ENCODE measurements around the gene CCDC86. TPM values are rescaled to one million over a fixed set of nuclear protein-coding genes. Genes with fewer than 3 reads are reported as not detected.

Gene CCDC86
- total RNA-seq, 2 donors from 2014 or later = 25.9 to 85.7 TPM

DNA sequence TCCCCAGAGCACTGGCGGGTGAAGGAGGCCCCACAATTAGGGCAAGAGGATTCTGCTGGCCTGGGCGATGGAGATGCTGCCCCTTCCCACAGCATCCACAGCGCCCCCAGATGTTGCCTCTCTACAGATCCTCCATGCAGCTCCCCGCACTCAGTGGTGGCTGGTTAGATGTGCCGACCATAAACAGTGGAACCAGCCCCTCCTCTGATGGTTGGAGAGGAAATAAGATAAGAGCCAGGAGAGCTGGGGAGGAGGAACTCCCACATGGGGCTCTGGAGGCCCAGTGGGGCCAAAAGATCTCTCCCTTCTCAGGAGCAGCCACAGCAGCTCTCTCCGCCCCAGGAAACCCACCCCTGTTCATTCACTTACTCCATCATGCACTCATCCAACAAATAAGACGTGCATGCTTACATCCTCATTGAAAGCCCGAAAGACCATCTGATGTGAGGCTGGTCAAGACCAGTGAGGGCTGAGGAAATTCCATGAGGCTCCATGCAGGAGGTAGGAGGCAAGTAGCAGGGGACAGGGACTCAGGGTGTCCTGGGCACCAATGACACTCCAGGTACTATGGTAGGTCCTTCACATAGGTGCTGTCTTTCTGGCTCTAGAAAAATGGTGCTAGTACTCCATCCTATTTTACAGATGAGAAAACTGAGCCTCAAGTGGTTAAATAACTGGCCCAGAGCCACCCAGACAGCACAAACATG lies 12.4 kb downstream of the CCDC86 start:
- no peak for ATAC-seq (replicated peaks)
- Mint-ChIP-seq H3K27me3 (no peaks in the 10 kb centered on the region), H3K9me3 (no peaks in the 10 kb centered on the region), H3K4me1 (peaks cover 5% of the 10 kb centered on the region), H3K36me3 (ENCODE audit: low read depth) (peaks cover 35% of the 10 kb centered on the region), H3K4me3 (no peak overlapping the region), H3K27ac (no peak overlapping the region)

DNA sequence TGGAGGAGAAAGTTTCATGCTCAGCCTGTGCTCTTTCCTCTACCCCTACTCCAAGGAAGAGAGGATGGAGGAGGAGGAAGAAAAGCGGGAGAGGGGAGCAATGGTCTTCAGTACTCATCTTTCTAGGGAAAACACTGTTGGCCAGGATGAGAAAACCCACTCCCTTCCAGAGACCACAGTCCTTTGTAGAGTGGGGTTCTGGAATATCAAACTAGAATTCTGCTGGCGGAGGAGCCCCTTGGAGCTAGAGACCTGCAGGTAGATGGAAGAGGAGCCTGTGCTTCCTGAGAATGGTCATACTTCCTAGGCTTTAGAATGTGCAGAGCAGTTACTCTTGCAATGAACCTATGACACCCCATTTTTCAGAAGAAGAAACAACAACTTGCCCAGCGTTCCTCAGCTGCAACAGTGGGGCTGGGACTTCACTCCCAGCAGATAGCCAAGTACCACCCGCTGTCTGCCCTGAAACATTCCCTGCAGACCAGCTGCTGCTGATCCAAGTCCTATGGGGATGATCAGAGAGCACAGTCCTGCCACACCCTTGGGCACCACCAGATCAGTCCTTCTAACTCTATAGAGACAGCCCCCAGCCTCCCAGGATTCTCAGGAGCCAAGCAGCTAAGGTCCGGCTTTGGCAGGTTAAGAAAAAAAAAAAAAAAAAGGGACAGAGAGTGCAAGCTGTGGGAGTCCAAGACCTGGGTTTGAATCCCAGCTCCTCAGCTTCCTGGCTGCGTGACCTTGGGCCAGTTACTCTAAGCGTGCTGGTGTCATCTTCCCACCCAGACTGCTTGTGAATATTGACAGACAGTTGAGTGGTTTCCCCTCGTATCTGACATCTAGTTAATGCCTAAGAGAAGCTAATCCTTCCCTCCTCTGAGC lies 13.2 kb downstream of the CCDC86 start:
- H3K4me3 Mint-ChIP-seq = no peak overlapping the region

DNA sequence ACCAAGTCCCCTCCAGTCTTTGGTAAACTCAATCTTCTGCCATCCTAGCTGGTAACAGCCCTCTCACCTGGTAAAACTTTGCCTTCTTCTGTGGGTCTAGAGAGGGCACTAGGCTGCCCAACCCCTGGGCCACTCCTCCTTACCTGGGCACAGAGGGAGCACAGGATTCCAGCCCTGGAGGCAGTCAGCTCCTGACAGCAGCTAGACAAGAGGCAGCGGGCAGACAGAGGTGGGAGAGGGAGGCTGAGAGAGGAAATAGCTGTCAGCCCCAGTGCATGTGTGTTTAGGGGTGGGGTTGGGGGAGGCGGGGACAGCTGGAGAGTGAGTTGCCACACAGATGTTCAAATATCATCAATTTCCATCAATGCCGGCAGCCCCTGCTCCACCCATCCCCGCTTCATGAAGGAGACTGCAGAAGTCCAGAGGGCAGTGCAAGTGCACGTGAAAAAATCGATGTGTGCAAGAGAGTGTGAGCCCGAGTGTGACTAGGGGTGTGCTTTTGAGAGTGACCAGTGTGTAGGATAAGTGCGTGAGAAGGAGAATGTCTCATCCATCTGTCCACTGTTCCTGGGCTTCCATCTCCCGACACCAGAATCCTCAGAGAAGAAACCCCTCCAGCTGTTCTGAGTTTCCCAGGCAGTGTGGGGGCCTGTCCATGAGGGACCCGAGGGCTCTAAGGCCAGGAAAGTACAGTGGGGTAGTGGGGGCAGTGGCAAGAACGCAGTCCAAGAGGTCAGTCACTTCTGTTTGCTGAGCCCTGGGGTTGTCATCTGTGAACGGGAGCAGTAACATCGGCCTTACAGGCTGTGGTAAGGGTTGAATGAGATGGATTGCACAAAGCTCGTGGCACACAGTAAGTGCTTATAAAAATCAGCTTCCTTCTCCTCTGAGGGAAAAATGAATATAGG lies 14.1 kb downstream of the CCDC86 start, which contains the start of gene PTGDR2:
Gene PTGDR2 (minus strand): TSS at position 225 of the 908 bp plus-strand sequence. CDS start 2,228 bp downstream, outside the sequence.
- Mint-ChIP-seq H3K4me1 (peaks cover 5% of the 10 kb centered on the region), H3K36me3 (ENCODE audit: low read depth) (peaks cover 18% of the 10 kb centered on the region), H3K9me3 (no peaks in the 10 kb centered on the region), H3K4me3 (no peak within 1 kb of the TSS), H3K27ac (no peak within 1 kb of the TSS), H3K27me3 (no peaks in the 10 kb centered on the region)
- ATAC-seq (replicated peaks) = no peak

More for the DNA sequence above, 13.2 kb downstream of the CCDC86 start:
- peaks cover 27% of the 10 kb centered on the region for H3K36me3 Mint-ChIP-seq (ENCODE audit: low read depth)
- no peaks in the 10 kb centered on the region for H3K9me3 Mint-ChIP-seq
- H3K4me1 Mint-ChIP-seq = peaks cover 5% of the 10 kb centered on the region
- no peak for ATAC-seq (replicated peaks)
- no peak overlapping the region for H3K27ac Mint-ChIP-seq
- H3K27me3 Mint-ChIP-seq = no peaks in the 10 kb centered on the region

DNA sequence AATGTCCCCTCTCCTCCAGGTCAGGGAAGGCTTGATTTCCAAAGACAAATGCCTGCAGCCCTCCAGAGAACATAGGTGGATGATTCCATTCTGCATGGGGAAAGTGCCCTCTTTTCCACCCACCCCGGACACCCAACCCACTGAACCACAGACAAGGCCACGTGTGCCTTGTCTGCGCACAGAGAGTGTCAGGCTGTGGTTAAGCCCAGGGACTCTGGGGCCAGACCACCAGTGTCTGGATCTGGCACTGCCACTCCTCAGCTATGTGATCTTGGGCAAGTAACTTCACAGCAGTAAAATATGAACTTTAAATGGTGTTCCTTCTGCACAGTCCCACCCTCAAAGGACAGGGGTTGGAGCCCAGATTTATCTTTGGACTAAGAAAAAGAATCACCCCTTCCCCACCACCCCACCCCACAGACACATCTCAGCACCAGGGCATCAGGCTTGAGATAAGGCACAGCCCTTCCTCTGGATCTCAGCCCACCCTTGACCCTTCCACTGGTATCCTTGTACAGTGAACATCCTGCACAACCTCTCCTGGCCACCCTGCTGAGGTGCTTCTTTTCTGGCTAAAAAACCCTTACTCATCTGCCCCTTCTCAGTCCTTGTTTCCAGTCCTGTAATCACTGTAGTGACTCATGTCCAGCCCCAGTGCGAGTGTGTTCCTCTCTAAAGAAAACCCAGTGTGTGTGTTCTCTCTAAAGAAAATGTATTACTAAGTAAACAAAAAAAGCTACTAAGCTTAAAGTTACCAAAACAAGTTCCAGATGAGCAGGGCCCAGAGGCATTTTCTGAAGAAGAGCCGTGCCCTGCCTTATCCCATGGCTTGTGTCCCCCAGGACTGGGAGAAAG lies 15.7 kb downstream of the CCDC86 start:
- Mint-ChIP-seq H3K9me3 (no peaks in the 10 kb centered on the region), H3K36me3 (ENCODE audit: low read depth) (peaks cover 5% of the 10 kb centered on the region), H3K27me3 (no peaks in the 10 kb centered on the region), H3K27ac (peak overlapping the region; percentile 85), H3K4me3 (no peak overlapping the region), H3K4me1 (peaks cover 5% of the 10 kb centered on the region)
- peak; percentile 80 for ATAC-seq (replicated peaks)

DNA sequence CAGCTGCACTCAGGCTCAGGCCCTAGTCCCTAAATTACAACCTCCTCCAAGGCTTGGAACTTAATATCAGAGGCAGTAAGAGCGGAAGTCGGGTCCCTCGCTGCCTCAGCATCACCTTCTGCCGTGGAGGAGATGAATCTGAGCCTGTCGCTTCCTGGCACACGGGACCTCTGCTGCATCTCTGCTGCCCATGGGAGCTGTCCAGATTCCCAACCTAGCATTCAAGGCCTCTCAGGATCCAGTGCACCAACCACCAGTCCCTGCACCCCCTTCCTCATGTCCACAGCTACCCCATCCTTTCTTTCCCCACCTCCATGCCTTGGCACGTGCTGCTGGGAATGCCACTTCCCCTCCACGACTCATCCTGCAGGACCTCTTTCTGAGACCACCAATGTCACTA lies 16.3 kb downstream of the CCDC86 start:
- no peaks in the 10 kb centered on the region for H3K27me3 Mint-ChIP-seq
- peak; percentile 11 for ATAC-seq (replicated peaks)
- no peaks in the 10 kb centered on the region for H3K9me3 Mint-ChIP-seq
- H3K36me3 Mint-ChIP-seq (ENCODE audit: low read depth) = peaks cover 1% of the 10 kb centered on the region
- H3K4me3 Mint-ChIP-seq = no peak overlapping the region
- H3K27ac Mint-ChIP-seq = peak overlapping the region; percentile 85
- H3K4me1 Mint-ChIP-seq = peaks cover 5% of the 10 kb centered on the region

DNA sequence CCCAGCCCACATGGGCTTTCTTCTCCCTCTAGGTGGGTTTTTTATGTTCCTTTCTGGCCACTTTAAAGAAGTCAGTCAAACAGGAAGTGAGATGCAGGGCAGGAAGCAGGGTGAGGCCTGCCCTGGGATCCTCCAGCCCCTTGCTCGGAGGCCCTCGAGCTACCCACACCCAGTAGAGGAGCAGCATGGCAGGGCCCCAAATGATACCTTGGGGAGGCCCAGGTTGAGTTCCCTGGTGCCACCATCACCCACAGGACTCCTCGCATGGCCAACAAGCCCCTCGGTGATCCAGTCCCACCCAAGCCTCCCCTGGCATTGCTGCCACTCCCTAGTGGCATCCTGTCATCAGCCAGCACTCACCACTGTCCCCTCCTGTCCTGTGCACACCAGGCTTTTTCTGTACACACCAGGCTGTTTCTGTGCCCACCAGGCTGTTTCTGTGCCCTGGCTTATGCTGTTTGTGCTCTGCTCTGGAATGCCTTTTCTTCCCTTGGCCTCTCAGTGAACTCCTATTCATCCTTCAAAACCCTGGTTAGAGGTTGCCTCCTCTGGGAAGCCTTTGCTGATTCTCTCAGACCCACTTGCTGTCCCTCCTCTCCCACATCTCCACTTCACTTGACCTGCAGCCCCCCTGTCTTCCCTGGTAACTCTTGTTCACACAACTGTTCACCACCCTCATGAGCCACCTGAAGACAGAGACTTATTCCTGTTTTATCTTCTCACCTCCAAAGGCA lies 17.0 kb downstream of the CCDC86 start:
- ATAC-seq (replicated peaks) = no peak
- Mint-ChIP-seq H3K27ac (peak overlapping the region; percentile 85), H3K4me3 (no peak overlapping the region), H3K36me3 (ENCODE audit: low read depth) (no peaks in the 10 kb centered on the region), H3K9me3 (no peaks in the 10 kb centered on the region), H3K27me3 (no peaks in the 10 kb centered on the region), H3K4me1 (peaks cover 5% of the 10 kb centered on the region)

DNA sequence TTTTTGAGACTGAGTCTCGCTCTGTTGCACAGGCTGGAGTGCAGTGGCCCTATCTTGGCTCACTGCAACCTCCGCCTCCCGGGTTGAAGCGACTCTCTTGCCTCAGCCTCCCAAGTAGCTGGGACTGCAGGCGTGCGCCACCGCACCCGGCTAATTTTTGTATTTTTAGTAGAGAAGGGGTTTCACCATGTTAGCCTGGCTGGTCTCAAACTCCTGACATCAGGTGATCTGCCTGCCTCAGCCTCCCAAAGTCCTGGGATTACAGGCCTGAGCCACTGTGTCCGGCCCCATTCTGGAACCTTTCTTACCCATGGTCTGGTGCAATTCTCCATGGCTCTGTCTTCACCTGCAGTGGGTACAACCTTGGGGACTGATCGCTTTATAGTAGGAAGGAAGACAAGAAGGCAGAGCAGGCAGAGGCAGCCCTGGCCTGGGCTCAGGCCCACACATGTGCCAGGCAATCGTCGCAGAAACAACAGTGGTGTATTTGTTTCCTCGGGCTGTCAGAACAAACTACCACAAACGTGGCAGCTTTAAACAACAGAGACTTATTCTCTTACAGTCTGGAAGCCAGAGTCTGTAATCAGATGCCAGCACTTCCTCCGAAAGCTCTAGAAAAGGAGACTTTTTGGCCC lies 17.8 kb downstream of the CCDC86 start:
- H3K9me3 Mint-ChIP-seq = no peaks in the 10 kb centered on the region
- H3K27me3 Mint-ChIP-seq = no peaks in the 10 kb centered on the region
- H3K4me3 Mint-ChIP-seq = no peak overlapping the region
- no peak for ATAC-seq (replicated peaks)
- H3K4me1 Mint-ChIP-seq = peaks cover 5% of the 10 kb centered on the region
- no peaks in the 10 kb centered on the region for H3K36me3 Mint-ChIP-seq (ENCODE audit: low read depth)
- peak overlapping the region; percentile 85 for H3K27ac Mint-ChIP-seq

DNA sequence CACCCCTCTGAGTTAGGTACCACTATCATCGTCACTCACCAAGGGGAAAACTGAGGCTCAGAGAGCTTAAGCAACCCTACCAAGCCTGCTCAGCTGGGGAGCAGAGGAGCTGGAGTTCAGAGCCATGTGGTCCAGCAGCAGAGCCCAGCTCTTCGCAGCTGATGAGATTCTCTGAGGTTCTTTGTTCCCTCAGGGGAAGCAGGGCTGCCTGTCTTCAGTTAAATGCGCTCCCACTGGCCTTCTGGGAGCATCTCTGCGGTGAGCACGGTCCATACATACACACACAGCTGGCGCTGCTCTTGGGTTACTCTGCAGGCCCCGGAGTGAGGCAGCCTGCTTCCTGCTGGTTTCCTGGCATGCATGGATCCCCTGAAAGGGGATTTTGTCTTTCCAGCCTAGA lies 19.0 kb downstream of the CCDC86 start:
- Mint-ChIP-seq H3K36me3 (ENCODE audit: low read depth) (no peaks in the 10 kb centered on the region), H3K27ac (no peak overlapping the region)
- no peak for ATAC-seq (replicated peaks)

DNA sequence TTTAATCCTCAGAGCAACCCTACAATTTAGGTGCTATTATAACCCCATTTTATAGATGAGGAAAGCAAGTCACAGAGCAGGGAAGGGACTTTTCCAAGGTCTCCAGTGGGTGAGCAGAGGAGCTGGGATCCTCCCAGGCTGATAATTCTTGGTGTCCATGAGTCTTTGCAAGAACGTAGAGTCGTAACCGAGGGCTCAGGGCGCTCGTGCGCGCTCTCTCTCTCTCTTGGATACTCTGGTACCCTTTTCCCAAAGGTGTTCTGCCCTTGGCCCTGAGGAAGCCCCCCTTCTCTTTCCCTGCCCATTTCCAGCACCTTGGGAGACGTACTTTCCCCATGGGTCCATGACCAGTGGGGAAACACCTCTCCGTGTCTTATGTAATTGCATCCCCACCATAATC lies 20.3 kb downstream of the CCDC86 start:
- peaks cover 5% of the 10 kb centered on the region for H3K4me1 Mint-ChIP-seq
- H3K27ac Mint-ChIP-seq = no peak overlapping the region
- H3K4me3 Mint-ChIP-seq = no peak overlapping the region
- H3K27me3 Mint-ChIP-seq = no peaks in the 10 kb centered on the region
- H3K36me3 Mint-ChIP-seq (ENCODE audit: low read depth) = no peaks in the 10 kb centered on the region
- no peak for ATAC-seq (replicated peaks)
- H3K9me3 Mint-ChIP-seq = no peaks in the 10 kb centered on the region

More for the DNA sequence above, 19.0 kb downstream of the CCDC86 start:
- no peaks in the 10 kb centered on the region for H3K9me3 Mint-ChIP-seq
- no peaks in the 10 kb centered on the region for H3K27me3 Mint-ChIP-seq
- peaks cover 5% of the 10 kb centered on the region for H3K4me1 Mint-ChIP-seq
- H3K4me3 Mint-ChIP-seq = no peak overlapping the region

DNA sequence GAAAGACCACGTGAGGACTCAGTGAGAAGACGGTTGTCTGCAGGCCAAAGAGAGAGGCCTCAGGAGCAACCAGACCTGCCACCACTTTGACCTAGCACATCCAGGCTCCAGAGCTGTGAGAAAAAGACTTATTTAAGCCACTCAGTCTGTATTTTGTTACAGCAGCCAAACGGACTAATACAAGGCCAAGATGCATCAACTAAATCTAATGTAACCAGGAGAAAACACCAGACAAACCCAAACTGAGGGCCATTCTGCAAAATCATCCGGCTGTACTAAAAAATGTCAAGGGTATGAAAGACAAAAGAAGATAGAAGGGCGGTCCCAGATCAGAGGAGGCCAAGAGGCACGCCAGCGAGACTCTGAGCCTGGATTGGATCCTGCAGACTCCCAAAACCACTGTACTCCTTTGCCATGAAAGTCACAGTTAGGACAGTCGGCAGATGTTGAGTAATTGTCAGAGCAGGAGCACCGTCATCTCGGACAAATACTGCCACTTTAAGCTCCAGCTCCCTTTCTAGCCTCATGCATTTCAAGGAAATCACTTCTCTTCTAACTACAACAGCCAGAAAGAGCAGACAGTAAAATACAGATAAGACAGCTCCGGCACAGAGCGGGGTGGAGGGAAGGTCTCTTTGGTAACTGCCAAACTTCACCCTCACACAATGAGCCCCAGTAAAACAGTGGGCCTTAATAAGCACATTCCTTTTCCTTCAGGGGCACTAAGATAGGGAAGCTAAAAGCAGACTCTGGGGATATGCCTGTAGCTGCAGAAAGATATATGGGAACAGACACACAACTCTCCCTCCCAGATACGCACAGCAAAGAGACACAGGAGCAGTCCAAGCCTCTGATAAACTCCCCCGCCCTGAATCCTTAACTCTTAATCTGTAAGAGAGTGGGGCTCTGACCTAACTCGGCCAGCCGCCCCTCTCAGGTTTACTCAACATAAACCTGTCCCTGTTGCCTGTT lies 21.9 kb downstream of the CCDC86 start:
- Mint-ChIP-seq H3K27me3 (no peaks in the 10 kb centered on the region), H3K27ac (no peak overlapping the region), H3K9me3 (no peaks in the 10 kb centered on the region), H3K36me3 (ENCODE audit: low read depth) (no peaks in the 10 kb centered on the region), H3K4me1 (no peaks in the 10 kb centered on the region), H3K4me3 (no peak overlapping the region)
- ATAC-seq (replicated peaks) = no peak

DNA sequence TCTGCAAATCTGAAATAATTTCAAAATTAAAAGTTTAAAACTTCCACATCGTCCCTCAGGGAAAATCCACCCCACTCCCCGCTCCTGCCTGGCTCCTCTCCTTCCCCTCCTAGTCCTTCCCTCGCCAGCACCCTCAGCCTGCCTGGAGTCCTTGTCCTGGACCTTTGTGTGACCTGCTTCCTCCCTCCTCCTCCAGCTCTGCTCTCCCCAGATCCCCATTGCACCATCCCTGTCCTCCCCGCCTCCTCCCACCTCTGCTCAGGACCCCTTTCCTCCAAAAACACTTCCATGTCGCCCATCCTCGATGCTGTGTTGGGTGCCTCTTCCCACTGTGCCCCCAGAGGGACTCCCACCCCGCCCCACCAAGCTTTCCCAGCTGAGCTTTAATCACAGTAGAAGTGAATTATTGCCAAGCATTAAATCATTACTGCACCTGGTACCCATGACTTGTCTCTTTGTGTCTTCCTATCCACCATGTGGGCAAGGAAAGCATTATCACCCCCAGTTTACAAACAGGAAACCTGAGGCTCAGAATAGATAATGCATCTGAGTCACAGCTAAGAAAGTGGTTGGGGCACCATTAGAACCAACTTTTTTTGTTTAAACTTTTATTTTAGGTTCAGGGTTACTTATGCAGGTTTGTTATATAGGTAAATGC lies 23.1 kb downstream of the CCDC86 start:
- Mint-ChIP-seq H3K9me3 (no peaks in the 10 kb centered on the region), H3K27ac (no peak overlapping the region), H3K4me1 (no peaks in the 10 kb centered on the region), H3K4me3 (no peak overlapping the region), H3K36me3 (ENCODE audit: low read depth) (no peaks in the 10 kb centered on the region), H3K27me3 (peaks cover 2% of the 10 kb centered on the region)
- no peak for ATAC-seq (replicated peaks)

Measured in activated T-helper 17 cell treated with anti-CD3 and anti-CD28 coated beads, Interleukin-2, amount 50 U/mL, for 72 hours (primary cell).